Measurements from ENCODE around the gene KIF5A.
A peak's percentile ranks its signal among the peaks of the same experiment; 100 is the strongest.

DNA sequence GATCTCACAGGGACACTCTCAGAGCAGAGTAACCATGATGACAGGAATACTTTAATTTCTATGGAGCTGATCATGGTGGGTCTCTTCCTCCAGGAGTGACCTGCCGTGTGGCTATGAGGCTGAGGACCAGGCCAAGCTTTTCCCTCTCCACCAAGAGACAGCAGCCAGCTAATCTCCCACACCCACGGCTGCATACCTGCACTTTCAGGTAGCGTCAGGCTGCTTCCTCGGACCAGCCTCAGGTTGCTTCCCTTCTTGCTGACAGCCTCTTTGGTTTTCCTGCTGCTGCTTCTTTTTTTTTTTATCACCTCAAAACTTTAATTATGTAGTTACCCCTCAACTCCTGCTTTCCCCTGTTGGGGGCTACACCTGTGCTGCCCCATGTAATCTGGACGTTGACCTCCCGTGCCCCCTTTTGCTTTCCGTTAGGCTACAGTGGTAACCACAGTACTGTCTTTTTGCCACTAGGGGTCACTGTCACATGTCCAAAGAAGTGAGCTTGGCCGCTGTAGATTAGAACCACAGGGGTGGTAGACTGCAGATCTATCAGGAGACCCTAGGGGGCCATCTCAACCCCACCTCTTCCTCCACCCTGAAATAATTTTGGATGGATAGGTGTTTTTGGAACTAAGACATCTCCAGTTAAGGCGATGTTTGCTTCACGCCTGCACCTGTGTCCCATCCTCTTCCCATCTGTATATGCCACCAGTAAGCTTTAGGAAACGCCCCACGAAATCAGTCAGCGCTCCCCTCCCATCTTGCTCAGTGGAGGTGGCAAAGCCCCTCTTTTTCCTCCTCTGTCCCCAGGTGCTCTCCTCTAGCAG is 33.4 kb downstream of the KIF5A start:
- TF ChIP-seq, protein P1, sequence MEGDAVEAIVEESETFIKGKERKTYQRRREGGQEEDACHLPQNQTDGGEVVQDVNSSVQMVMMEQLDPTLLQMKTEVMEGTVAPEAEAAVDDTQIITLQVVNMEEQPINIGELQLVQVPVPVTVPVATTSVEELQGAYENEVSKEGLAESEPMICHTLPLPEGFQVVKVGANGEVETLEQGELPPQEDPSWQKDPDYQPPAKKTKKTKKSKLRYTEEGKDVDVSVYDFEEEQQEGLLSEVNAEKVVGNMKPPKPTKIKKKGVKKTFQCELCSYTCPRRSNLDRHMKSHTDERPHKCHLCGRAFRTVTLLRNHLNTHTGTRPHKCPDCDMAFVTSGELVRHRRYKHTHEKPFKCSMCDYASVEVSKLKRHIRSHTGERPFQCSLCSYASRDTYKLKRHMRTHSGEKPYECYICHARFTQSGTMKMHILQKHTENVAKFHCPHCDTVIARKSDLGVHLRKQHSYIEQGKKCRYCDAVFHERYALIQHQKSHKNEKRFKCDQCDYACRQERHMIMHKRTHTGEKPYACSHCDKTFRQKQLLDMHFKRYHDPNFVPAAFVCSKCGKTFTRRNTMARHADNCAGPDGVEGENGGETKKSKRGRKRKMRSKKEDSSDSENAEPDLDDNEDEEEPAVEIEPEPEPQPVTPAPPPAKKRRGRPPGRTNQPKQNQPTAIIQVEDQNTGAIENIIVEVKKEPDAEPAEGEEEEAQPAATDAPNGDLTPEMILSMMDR (IDR thresholded peaks at IDR 0.05; ENCODE audit: insufficient read depth, low read length, poor library complexity, severe bottlenecking) = peak; percentile 98
- TF ChIP-seq EZH2phosphoT487 (conservative IDR thresholded peaks at IDR 0.05; ENCODE audit: low read length) = no peak

Measured in SU-DHL-6 (cell line).